ENCODE data around the gene PACRG.
A peak's percentile ranks its signal among the peaks of the same experiment; 100 is the strongest.

The PACRG gene

DNA sequence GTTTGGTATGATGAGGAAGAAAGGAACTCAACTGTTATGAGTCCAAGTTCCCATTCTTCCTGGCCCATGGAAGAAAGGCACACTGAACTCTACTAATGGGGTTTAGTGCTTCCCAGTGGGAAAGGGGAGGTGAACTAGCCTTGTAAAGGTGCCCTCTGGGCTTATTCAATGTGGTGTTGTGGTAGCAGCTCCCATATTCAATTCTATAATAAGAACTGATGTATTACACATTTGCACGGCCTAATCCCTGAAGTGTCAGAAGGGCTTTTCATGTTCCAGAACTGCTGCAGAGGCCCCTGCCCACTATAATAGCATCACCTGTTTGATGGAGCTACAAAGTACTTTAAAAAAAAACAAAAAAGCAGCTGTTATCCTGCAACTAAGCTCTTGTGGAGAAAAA lies 17.4 kb upstream of the PACRG start:
- DNase-seq (ENCODE audit: low read depth, low spot score), result no peak

- DNase-seq (ENCODE audit: low read depth, low spot score), result no peak
These were observed 16.8 kb upstream of the PACRG start for GRCh38 chr6:162710936-162711335.

GRCh38 chr6:162711376-162711775 lies 16.4 kb upstream of the PACRG start:
- no peak for DNase-seq (ENCODE audit: low read depth, low spot score)

- DNase-seq (ENCODE audit: low read depth, low spot score), result no peak
These were observed 15.1 kb upstream of the PACRG start for GRCh38 chr6:162712694-162713093.

DNA sequence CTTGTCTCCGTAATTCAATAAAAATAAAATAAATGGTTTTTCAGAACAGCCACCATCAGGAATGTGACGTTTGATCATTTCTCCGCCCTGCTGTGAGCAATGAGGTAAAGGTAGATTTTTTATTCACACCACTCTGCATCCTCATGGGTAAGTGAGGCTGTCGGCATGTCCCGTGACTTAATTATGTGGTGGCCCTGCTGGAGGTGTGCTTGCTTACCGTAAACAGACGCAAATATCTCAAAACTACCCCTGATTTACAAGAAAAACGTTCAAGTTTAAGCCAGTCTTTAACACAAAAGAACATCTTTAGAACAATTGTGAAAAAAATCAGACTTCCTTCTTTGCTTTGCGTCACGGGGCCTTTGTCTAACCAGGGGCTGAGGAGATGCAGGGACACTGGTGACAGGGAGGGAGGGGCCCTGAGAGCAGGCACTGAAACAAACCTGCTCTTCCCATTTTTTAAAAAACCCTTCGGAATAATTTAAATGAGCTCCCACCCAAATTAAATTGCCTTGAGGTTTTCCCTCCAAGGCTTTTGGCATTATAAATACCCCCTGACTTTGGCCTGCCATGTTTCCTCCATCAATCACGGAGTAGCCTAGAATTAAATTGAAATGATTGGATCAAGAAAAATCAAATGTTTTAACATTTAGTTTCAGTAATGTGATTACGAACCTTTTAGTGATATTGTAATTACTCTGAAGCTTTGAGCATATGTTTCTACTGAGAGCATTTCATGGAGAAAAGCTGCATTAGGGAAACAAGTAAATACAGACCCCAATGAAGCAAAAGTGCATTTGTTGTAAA lies 13.6 kb upstream of the PACRG start:
- no peak for DNase-seq (ENCODE audit: low read depth, low spot score)

DNA sequence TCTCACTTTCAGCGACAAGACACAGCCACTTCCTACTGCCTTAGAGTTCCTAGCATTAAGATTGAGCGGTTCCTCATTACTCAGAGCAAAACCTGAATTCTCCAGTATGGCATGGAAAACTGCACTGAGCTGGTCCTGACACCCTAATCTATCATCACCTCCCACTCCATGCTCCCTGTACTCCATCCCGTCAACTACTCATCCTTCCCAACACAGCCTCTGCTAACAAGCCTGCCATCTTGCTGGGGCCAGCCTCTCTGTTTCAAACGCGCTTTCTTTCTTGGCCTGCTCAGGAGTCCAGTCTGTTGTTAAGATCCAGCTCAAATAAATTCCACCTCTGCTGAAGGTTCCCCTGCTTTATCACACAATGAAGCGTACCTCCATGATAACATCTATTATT lies 12.2 kb upstream of the PACRG start:
- no peak for DNase-seq (ENCODE audit: low read depth, low spot score)

DNA sequence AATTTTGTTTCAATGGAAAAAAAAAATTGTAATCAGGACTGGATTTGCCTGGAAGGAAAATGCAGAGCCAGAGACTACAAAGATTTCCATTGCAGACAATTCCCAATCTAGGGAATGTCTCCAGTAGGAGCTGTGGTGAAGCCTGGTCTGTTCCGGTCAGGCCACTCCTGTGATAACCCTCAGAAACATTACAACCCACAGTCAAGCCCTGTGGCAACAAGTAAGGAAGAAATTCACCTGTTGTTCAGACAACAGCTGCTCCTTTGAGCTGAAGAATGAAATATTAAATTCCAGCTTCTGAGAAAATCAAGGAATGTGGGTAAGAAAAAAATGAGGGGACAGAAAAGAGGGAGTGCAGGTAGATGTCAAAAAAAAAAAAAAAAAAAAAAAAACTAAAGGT lies 8.2 kb upstream of the PACRG start:
- DNase-seq (ENCODE audit: low read depth, low spot score), result peak; percentile 14

DNA sequence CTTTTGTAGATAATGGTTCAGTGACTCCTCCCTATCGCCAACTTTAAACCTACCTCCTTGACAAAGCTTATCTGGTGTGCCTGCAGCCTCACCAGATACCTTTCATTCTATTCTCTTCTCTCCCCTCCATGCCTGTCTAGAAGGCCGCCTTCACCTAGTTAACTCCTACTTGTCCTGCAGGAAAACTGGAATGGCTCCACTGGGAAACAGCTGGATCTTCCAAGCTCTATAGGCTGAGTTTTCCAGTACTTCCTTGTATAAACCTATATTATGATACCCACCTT lies 6.4 kb upstream of the PACRG start:
- DNase-seq (ENCODE audit: low read depth, low spot score), result no peak

- no peak for DNase-seq (ENCODE audit: low read depth, low spot score)
These were observed 5.5 kb upstream of the PACRG start for GRCh38 chr6:162722226-162722625.

DNA sequence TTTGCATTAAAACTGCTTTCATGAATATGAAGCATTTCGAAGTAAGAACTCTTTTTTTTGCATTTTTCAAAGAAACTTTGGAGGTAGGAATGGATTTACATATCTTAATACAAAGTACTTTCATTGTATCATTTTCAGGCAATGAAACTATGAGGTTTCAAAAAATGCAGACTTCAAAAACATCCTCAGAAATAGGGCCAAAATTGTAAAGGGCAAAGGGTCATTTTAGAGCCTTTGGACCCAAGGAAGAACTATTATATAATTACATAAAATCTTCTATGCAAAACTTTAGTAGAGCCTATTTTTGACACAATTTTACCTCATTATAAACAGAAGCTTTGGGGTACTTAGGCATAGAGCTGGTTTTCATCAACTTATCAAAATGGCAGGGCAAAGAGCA lies 5.1 kb upstream of the PACRG start:
- no peak for DNase-seq (ENCODE audit: low read depth, low spot score)

DNA sequence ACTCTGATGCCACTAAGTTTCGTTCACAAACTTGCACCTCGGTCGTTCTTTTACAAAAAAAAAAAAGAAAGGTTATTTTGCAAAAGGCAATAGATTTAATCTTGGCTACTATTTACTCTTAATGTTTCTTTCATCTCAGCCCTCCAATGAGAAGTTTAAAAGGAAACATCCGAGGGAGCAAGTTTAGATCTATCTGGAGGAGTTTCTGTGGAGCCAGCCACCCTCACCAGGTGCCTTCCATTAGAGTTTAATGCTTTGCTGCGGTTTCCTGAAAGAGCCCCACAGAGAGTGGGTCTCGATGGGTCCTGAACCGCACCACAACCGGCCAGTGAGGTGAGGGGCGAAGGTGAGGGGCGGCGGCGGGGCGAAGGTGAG lies 840 bp upstream of the PACRG start:
- DNase-seq (ENCODE audit: low read depth, low spot score), result no peak

GRCh38 chr6:162728197-162728596 lies 423 bp downstream of the PACRG start:
- DNase-seq (ENCODE audit: low read depth, low spot score), result no peak

DNA sequence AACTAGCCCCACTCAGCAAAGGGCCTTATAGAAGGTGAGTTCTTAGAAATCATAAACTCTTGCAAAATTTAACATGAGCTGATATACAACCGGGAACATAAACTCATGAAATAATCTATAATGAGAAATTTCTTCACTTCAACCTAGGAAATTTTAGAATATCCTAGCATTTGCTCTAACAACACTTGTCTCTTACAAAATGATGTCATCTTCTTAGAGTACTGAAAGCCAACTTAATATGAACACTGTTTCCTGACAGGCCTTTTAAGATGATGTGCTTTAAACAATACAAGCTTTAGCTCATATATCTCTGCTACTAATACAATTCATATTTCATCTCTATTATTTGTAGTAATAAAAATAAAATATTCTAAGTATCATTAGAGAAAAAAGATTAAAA lies 932 bp downstream of the PACRG start:
- DNase-seq (ENCODE audit: low read depth, low spot score), result no peak

GRCh38 chr6:162730502-162730901 lies 2.7 kb downstream of the PACRG start:
- DNase-seq (ENCODE audit: low read depth, low spot score), result no peak

- DNase-seq (ENCODE audit: low read depth, low spot score), result no peak
These were observed 5.7 kb downstream of the PACRG start for GRCh38 chr6:162733489-162733888.

DNA sequence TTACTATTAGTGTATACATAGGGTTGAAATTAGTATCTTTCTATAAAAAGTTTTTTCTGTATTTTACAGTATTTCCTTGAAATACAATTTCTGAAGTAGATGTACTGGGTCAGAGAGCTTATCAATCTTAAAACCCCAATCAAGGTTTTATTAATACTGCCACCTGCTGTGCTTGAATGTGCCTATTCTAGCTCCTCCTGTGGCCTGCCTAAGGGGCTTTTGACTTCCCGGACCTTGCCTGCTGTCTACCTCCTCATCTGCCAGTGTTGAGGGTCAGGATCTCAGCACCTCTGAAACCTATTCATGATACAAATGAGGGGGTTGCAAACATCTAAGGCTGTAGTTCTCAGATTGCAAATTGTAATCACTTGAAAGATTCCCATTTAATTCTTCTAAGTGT lies 9.2 kb downstream of the PACRG start:
- DNase-seq (ENCODE audit: low read depth, low spot score), result no peak

DNA sequence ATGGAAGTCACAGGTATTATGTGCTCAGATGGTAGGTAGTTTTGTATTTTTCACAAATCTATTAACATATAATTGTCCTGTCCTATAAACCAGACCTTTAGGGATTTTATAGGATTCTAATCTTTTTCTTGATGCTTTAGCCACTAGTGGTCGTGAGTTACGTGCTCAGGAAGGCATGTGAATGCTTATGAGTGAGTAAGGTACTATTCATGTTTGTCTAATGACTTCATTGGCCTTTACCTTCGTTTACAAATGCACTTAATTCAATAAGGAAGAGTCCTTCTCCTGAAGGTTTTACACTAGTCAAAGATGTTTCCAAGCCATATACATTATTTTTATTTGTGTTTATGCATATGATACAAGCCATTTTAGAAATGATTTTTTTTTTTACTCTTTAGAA lies 23.0 kb downstream of the PACRG start:
- no peak for DNase-seq (ENCODE audit: low read depth, low spot score)

DNA sequence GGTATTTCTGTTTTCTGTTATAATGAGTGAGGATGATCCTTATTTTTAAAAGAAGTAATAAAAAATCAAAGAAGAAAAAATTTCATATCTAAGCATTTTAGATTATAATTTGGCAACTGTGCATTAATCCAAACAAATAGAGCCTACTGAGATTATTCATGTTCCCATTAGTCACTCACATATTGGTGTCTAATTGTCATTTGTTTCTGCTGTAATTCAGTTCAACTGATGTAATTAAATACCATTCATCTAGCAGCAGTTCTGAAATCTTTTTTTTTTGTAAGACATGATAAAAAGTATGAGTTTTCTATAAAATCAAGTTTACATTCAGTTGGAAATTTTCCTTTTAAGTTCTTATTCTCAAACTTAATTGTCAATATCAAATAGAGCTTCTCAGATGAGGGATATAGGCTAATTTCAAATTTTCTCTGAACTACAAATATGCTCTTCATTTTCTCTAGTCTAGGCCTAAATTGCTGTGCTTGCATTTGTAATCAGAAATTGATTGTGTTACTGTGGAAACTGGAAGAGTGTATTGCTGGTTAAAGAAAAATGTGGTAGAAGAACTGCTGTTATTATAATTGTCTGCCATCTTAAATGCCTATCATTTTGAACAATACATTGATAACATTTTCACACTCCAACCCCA lies 23.6 kb downstream of the PACRG start:
- no peak for DNase-seq (ENCODE audit: low read depth, low spot score)

DNA sequence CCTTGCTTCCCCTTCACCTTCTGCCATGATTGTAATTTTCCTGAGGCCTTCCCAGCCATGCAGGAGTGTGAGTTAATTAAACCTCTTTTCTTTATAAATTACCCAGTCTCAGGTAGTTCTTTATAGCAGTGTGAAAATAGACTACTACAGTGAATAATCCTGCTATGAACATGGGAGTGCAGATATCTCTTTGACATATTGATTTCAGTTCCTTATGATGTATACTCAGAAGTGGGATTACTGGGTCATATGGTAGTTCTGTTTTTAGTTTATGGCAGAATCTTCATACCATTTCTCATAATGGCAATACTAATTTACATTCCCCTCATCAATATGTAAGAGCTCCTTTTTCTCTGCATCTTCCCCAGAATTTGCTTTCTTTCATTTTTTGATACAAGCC lies 26.0 kb downstream of the PACRG start:
- DNase-seq (ENCODE audit: low read depth, low spot score), result no peak

GRCh38 chr6:162770136-162770535 lies 42.4 kb downstream of the PACRG start:
- no peak for DNase-seq (ENCODE audit: low read depth, low spot score)

DNA sequence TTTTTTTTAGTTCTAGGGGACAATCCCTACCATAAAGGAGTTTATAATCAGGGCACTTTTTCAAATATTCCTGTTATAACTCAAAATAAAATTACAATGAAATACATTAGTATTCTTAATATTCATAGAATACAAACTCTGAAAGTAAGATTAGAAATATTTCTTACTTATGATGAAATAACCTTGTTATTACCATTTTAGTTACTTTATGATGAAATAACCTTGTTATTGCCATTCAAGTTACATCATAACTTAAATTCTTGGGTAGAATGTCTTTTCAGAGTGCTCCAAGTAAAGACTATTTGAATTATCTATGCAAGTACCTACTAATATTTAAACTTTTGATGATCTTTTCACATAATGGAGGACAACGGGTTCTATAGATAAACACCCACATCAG lies 43.2 kb downstream of the PACRG start:
- DNase-seq (ENCODE audit: low read depth, low spot score), result no peak

GRCh38 chr6:162772466-162772865 lies 44.7 kb downstream of the PACRG start:
- DNase-seq (ENCODE audit: low read depth, low spot score), result peak; percentile 24

DNA sequence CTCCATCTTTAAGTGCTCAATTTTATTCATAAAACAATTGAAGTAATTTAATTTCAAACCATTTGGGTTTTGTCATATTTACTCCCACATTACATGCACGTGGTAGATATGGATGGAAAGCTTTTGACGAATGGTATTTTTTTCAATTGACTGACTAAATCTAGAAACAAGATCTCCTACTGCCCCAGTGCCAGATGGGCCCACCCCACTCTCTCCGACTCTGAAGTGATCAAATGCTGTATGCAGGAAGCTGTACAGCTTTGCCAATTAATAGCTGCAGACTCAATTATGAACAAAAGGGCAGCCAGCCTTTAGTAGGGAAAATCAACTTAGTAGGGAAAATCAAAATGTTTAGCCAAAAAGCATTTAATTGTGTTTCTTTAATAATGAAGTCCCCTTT lies 46.2 kb downstream of the PACRG start:
- DNase-seq (ENCODE audit: low read depth, low spot score), result no peak

GRCh38 chr6:162777091-162777490 lies 49.3 kb downstream of the PACRG start:
- DNase-seq (ENCODE audit: low read depth, low spot score), result no peak
